ENCODE results near the gene SLC25A21.
"Not testable (repeated sequence)": the region's sequence is repeated elsewhere in the genome, so short reads cannot be mapped to it uniquely, and the experiment has no call there.

The SLC25A21 gene

DNA sequence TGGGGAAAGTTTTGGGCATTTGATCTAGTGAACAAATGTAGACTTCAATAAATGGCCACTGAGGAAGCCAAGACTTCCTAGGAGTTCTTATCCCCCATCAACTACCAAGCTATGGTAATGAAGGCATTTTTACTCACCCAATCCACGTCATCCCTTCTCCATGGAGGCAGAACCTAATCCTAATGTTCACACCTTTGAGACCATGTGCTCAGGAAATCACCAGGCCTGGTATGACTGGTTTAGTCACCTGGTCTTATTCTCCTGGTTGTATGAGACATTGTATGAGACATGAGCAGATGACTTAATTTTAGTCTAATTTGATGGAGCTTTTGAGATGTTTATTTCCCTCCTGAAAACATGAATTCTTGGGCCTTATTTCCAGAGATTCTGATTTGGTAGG, 422.2 kb downstream of the SLC25A21 start:
- DNase-seq: no peak

DNA sequence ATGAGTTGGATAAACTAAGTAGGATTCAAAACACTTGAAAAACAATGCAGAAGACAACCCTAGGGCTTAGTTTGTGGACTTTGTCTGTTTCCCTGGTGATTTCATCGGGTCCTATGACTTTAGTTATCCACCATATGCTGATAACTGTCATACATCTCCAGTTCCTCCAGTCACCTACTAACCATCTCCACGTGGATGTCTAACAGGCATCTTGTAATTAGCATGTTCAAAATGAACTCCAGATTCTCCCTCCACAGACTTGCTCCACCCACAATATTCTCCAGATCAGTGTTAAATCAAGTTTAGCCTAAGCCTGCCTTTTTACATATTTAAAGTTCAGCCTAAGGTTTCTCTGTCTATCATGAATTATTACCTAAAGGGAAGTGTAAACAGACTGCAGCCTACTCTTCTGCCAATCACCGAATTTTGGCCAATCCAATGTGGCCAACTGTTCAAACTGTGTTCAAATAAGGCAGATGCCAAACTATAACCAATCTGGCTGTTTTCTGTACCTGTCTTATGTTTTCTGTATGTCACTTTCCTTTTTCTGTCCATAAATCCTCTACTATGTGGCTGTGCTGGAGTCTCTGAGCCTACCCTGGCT, 423.7 kb downstream of the SLC25A21 start:
- no peak for DNase-seq

DNA sequence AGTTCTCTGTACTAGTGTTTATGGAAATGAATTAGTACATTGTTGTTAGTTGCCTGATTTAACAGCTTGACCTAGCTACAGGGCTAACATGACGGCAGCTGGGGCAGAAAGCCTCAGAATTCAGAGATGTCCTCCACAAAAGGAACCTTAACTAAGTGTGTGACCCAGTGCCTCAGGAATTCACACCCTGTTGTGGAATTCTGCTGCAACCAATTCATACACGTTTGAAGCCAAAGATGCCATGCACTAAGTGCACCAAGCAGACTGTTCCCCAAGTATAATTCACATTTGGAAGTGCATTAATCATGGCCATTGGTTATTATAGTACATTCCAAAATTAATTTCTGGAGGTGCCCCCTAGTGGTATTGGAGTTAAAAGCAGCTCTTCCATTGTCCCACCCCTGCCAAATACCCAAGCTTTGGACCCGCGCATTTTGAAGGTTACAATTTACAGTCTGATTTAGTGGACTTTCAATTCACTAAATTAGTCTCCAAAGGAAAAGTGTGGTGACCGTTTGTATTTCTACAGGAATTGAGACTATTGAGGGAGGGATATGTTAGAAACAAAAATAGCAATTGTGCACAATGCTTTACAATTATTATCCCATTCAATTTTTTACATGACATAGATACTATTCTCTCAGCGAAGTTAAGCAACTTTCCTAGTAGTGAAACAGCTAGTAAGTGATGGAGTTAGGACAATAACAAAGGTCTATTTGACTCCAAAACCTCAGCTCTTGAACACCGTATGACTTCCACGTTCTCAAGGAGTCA, 424.8 kb downstream of the SLC25A21 start:
- DNase-seq: peak; percentile 12

DNA sequence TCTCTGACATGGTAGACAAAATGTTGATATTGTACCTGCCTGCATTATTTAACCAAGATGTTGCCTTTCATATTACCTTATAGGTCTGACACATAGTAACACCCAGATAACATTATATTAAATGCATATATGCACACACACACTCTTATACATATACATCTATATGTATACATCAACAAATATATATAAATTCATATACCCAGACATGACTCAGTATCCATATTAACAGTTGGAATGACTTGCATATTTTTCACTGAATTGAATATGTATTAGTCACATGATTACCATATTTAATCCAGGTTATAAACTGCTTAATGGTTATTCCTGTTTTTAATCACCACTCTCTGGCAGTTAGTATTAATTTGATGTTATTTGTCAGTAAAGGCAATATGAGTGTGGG, 425.5 kb downstream of the SLC25A21 start:
- DNase-seq: no peak

DNA sequence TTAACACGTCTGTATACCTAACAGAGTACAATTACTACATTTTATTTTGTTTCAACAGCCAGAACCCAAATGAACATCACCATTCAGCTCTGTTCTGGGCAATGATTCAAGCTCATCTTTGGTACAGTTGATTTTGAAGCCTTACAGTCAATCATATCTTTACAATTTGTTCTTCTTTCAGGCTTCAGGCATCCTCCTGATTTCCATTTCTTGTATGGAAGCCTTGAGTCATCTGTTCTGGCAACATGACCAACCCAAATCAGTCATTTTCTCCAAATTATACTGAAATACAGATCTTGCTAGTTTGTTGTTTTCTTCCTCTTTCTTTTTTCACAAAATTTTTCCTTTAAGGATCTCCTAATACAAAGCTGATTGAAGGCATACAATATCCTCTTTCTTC, 430.5 kb downstream of the SLC25A21 start:
- DNase-seq: no peak

DNA sequence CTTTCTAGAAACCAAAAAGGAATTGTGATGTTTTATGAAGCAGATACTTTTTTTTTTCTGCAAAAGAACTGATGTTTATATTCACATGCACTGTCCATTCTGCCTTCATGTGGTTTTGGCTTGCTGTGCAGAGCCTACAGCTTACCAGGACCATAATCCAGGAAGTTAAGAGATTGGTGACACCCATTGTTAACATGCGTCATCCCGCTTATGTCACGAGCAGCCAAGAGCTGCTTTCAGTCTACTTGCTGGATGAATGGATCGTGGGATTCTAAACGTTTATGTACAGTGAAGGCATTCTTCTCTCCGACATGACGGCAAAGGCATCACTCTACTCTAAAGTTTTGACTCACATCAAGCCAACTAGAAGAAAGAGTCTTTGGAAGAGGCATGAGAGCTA, 434.1 kb downstream of the SLC25A21 start:
- DNase-seq: no peak

DNA sequence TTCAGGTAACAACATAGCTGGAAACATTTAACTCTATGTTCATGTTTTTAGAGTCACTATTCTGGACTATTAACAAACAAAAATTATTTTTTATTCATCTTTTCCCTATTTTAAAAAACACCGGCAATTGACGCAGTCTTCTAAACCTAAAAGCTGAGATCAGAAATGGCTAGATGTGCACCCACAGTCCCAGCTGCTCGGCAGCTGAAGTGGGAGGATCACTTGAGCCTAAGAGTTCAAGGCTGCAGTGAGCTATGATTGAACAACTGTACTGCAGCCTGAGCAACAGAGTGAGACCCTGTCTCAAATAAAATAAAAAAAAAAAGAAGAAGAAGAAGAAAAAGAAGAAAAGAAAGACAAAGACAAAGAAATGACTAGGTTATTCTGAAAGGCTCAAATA, 446.3 kb downstream of the SLC25A21 start:
- DNase-seq: no peak

DNA sequence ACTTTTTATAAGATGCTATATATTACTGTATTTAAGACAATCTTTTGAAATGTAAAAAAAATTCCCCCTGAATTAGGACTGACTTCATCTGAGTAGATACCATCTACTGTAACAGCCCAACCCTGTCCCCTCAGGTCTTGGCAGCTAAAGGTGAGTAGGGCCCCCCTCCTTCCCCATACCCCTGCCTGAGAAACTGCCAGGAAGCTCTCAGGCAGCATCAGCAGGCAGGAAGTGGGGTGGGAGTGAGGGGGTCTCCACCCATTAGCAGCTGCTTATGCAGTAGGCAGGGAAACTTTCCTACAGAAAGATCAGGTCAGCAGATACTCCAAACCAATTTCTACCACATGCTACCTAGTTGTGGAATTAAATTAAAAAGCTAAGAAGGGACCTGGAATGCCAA, 448.2 kb downstream of the SLC25A21 start:
- DNase-seq: no peak

DNA sequence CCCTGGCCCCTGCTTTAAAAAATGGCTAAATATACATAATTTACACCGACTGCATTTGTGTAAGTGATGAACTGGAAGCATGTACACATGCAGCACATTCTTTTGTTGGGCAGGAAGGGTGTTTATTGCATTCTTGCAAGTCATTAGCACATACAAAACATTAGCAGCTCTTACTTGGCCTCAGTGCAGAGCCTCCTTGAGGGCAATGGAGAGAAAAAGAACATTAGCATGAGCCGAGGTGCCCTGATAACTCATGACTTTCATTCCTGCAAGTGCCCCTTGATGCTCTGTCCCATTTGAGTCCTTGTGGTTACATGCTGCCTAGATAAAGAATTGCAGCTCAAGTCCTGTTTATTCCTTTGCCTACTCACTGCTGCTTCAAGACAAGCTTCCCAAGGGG, 448.9 kb downstream of the SLC25A21 start:
- DNase-seq: no peak

DNA sequence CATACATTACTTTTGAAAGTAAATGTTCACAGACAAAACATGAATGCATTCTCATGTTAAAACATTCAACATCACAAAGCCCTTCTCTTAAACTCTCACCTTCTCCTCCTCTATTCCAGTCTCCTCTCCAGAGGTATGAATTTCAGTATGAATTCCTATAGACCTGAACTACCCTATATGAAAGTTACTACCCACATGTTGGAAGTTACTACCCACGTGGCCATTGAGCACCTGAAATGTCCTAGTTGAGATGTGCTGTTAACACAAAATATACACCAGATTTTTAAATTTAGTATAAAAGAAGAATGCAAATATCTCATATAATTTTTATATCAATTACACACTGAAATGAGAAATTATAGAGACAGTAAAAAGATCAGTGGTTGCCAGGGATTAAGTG, 450.5 kb downstream of the SLC25A21 start:
- no peak for DNase-seq

DNA sequence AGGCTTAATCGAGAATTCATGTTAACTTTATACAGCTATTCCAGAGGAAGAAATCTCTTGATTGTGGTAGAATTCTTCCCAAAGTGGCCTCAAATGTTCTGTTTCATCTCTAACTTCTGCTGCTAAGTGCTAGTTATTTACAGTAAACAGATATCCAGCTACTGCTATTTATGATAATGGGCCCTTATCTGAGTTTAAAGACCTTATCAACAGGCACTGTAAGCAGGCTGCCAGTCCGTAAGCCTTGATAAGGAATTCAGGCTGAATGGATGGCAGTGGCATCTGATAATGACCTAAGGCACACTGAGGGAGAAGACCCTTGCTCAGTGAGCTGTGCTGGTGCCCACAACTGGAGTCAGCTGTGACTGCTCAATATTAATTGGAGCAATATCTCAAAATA, 451.7 kb downstream of the SLC25A21 start:
- no peak for DNase-seq

DNA sequence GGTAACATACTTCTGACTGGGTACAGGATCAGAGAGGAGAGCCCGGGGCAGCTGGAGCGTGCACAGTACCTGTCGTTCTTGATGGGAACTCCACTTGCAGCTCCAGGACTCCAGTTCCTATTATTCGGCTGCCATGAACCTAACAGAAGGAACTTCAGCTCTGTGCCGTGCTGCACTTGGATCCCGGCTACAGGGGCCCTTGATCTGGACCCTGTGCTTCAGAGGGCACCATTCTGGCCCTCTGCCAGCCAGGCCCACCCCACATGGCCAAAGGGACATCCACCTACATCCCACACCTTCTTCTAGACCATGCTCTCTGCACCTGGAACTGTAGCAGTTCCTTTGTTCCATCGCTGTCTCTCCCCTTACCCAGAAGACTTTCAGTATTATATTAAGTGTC, 452.6 kb downstream of the SLC25A21 start:
- DNase-seq: no peak

DNA sequence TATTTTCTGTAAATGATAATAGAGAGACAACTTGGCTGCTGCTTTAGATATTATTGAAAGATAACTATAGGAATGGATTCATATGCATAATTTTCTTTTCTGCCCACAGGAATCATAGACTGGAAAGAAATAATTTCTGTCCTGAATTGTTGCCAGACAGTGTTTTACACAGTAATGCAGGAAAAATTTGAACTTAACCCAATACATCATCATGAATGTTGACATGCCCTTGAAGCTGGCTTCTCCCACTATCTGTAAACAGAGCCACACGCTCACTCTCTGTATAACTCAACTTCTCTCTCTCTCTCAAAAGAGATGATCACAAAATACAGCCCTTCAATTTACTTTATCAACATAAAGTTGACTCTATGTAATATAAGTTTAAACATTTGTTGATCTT, 454.2 kb downstream of the SLC25A21 start:
- DNase-seq: no peak

DNA sequence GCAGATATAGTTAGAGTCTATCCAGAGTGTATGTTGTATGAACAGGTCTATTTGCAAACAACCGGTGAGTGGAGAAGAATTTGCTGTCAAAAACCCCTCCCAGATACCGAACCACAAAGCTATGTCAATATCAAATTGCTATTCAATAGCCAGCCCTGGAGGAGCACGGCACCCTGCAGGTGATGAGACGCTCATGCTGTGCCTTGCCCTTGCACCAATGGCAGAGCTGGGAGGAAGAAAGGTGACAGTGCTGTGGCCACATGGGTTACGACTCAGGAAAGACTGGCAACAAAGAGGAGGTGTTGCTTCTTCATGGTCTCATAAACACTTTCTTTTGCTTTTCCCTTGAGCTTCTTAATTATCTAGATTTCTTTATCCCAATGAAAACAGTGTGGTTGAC, 455.0 kb downstream of the SLC25A21 start:
- no peak for DNase-seq

DNA sequence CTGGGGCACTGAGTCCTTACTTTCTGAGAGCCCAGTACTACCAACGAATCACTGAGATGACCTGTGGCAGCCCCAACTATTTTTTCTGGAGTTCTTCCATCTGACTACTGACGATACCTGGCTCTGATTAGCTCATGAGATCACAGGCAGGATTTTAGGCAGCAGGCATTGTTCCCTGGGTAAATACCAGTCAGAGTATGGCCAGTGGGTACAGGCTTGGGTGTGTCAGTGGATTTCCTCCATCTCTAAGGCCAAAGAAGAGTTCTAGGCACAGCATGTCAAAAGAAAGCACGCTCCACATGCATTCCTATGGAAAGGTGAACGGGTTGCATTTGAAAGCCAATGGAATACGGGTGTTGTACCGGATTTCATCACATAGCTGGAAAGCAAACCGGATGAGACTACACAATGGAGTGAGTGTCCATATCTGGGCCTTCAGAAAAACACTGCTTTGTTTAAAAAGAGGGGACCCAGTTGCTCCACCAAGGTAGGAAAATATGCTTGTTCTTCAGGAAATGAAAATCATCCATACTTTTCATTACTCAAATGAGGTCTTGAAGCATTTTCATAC, 455.7 kb downstream of the SLC25A21 start:
- no peak for DNase-seq

DNA sequence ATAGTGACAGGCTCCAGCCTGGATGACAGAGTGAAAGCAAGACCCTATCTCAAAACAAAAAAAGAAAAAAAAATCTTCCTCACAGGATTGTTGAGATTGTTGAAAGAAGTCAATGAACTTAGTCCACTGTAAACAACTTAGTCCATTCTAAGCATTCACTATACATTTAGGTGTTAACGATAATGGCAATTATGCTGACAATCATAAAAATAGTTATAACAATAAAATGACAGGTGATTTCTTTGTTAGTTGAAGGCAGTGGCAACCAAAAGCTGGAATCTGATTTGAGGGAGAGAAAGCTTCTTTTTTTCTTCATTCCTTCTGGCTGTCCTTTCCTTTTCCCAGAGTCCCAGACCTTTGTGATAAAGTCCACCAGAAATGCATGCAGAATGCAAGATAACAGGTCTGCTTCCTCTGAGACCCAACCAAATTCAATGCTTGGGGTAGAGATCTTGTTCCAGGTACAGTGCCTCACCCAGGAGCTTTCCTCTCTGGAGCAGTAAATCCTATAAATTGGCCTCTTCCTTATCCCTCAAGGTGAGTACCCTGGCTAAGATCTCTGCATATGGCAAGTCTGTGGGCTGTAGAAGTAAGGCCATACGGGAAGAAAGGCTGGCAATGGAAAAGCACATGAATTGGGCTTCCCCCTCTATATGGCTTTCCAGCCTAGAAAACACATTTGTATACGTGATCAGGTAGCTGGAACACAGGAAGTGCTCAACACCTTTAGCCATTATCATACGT, 458.3 kb downstream of the SLC25A21 start:
- DNase-seq: no peak

DNA sequence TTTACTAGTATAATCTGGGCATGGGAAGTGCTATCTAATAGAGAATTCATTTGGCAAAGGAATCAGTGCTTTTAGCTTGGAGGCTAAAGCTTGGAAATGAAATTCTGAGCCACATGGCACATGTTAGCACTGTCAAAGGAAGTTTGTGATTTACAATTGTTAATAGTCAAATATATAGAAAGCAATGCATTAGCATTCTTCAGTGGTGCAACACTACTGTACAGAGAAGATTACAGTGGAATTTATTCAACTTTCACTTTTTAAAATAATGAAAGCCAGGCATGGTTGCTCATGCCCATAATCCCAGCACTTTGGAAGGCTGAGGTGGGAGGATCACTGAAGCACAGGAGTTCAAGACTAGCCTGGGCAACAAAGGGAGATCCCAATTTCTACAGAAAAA, 464.8 kb downstream of the SLC25A21 start:
- DNase-seq: no peak

DNA sequence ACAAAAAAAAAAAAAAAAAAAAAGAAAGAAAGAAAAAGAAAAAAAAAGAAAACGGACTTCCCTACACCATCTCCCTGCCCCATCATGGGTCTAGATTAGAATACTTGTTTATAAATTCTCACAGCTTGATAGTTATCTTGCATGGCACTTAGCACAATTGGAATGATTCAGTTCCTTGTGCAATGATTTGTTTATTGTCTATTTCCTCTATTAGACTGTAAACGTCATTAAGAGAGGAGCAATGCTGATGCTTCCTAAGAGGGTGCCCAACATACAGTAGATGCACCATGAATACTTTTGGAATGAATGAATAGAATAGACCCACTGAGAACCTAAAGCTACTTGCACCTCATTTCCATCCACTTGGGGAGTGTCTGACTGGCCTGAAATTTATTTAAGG, 469.9 kb downstream of the SLC25A21 start:
- no peak for DNase-seq

DNA sequence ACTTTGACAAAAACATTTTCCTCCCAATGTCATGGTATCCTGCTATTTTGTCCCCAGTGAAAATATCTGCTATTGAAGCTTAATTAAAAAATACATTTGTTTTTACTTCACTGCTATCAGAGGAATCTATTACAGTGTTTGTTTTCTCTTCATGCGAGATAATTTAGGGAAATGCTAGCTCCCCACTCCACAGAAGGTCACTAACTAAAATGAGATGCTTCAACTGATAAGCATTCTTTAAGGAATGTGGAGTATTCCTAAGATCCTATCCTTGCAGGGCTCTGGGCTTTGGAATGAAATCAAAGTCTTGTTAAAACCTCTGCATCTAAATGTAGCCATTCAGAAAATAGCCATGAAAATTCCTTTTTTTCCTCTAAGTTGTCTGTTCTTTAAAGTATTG, 471.3 kb downstream of the SLC25A21 start:
- DNase-seq: no peak

DNA sequence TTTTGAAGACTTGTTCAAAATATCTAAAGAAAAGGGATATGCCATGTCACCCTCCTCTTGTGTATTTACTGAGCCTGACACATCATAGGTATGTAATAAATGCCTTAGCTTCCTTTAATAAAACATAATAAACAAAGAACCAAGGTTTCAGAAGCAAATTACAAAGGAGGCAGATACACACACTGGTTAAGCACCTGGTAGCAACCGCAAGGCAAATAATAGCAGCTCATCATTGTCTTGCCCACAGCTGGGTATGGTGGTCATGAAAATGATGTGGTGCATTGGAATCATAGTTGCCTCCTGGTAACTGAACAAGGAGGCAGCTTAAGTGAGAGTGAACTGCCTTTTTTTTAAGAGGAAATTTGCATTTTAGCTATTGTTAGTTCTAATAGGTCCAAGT, 471.8 kb downstream of the SLC25A21 start:
- no peak for DNase-seq

DNA sequence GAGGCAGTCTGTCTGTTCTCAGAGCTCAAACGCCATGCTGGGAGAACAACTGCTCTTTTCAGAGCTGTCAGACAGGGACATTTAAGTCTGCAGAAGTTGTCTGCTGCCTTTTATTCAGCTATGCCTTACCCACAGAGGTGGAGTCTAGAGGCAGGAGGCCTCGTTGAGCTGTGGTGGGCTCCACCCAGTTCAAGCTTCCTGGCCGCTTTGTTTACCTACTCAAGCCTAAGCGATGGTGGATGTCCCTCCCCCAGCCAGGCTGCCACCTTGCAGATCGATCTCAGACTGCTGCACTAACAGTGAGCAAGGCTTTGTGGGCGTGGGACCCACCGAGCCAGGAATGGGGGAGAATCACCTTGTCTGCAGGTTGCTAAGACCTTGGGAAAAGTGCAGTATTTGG, 473.0 kb downstream of the SLC25A21 start:
- not testable (repeated sequence) for DNase-seq

DNA sequence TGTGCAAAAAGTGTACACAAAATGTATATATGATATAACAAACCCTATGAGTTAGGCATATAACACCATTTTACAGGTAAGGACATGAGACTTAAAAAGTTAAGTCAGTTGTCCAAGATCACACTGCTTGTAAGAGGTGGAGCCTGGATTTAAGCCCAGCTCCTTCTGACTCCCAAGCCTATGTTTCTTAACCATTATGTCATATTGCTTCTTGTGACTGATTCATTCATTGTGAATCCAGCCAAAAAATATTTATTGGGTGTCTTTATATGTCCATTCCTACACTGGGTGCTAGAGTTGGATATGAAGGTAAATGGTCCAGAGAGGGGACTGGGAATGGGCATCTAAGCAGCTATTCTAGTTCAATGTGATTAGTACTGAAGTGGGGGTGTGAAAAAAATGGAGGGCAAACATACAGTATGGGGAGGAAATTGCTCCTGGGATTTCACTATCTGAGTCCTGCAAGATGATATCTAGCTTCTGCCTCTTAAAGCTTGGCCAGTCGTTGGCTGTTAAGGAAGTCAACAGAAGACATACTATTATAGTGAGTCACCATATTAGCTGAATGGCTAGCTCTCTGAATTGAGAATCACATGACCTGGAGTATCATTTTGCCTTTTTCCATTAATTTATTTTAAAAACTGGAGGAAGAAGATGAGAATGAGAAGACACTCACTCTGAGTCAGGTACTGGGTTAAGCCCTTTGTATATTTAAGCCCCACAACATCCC, 481.9 kb downstream of the SLC25A21 start:
- DNase-seq: no peak

DNA sequence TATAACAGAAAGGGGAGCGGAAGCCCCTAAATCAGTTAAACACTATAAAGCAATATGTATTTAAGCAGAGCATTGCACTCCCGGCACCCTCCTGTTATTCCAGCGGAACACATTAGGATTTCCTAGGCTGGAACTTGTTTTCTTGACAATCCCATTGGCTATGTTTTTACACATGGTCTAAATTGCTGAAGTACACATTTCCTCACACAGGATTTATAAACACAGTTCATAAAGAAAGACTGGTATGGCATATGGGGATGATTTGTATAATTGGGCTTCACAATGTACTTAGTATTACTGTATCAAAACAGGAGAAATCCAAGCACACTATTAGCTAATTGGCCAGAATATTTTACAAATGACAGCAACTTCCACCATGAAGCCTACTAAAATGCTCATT, 487.5 kb downstream of the SLC25A21 start:
- DNase-seq: no peak
